ENCODE measurements around the gene SCCPDH.

Gene SCCPDH

GRCh38 chr1:246772686-246773085, 48.5 kb downstream of the SCCPDH start:
- peaks cover 3% of the 10 kb centered on the region for H3K4me1 ChIP-seq (ENCODE audit: control insufficient read depth, insufficient read depth, low read depth, low read length)
- no peak overlapping the region for H2BK15ac ChIP-seq (ENCODE audit: low read depth, poor library complexity, severe bottlenecking)
- H3K23ac ChIP-seq (ENCODE audit: low read length in 2 of 2), result no peak overlapping the region
- whole genome bisulfite sequencing, result 80% methylated on average over 2 of the region's 2 CpGs
- H3K4me2 ChIP-seq (ENCODE audit: low read length, poor library complexity, severe bottlenecking), result no peak overlapping the region
- H3K79me1 ChIP-seq (replicated peaks; ENCODE audit: low read length, poor library complexity, severe bottlenecking), result peaks cover 5% of the 10 kb centered on the region
- H2AK5ac ChIP-seq (ENCODE audit: low read length, severe bottlenecking), result no peak overlapping the region
- no peak overlapping the region for H3K18ac ChIP-seq (ENCODE audit: low read depth in 1 of 2, low read length in 2 of 2)
- no peak for DNase-seq
- no peak overlapping the region for H3K4ac ChIP-seq (ENCODE audit: low read depth in 1 of 2, low read length in 2 of 2)
- no peaks in the 10 kb centered on the region for H3K27me3 ChIP-seq (ENCODE audit: control insufficient read depth in 1 of 2, insufficient read depth in 1 of 2, low read length in 2 of 2)
- peaks cover 33 to 74% of the 10 kb centered on the region in 2 experiments for H3K36me3 ChIP-seq (ENCODE audit: control insufficient read depth in 1 of 2, insufficient read depth in 2 of 2, low read depth in 1 of 2, low read length in 2 of 2)
- H2BK12ac ChIP-seq (ENCODE audit: low read length in 2 of 2), result no peak overlapping the region
- no peak overlapping the region for H4K8ac ChIP-seq (ENCODE audit: low read length)
- H3K9me3 ChIP-seq (ENCODE audit: control insufficient read depth, low read length), result no peaks in the 10 kb centered on the region
- no peak overlapping the region for H4K91ac ChIP-seq (ENCODE audit: low read length)
- H3K9ac ChIP-seq (ENCODE audit: low read length), result no peak overlapping the region
- H3K4me3 ChIP-seq (ENCODE audit: insufficient read depth in 1 of 2, low read depth in 1 of 2, low read length in 2 of 2), result no peak overlapping the region
- no peak overlapping the region for H3K14ac ChIP-seq (ENCODE audit: low read length in 2 of 2)
- no peak overlapping the region for H2BK120ac ChIP-seq (ENCODE audit: low read depth, low read length)
- no peak overlapping the region for H2BK5ac ChIP-seq (ENCODE audit: low read depth, low read length, poor library complexity, severe bottlenecking)
- no peak overlapping the region for H2AFZ ChIP-seq (ENCODE audit: low read depth, low read length)
- no peak overlapping the region for H3K27ac ChIP-seq (ENCODE audit: low read length, poor library complexity, severe bottlenecking)

- Histone ChIP-seq H4K8ac (ENCODE audit: low read length) (no peak overlapping the region), H2AK5ac (ENCODE audit: low read length, severe bottlenecking) (no peak overlapping the region), H3K4ac (ENCODE audit: low read depth in 1 of 2, low read length in 2 of 2) (no peak overlapping the region), H3K27me3 (ENCODE audit: control insufficient read depth in 1 of 2, insufficient read depth in 1 of 2, low read length in 2 of 2) (no peaks in the 10 kb centered on the region), H3K9me3 (ENCODE audit: control insufficient read depth, low read length) (no peaks in the 10 kb centered on the region), H3K18ac (ENCODE audit: low read depth in 1 of 2, low read length in 2 of 2) (no peak overlapping the region), H3K27ac (ENCODE audit: low read length, poor library complexity, severe bottlenecking) (no peak overlapping the region), H2AFZ (ENCODE audit: low read depth, low read length) (no peak overlapping the region), H3K9ac (ENCODE audit: low read length) (no peak overlapping the region), H3K23ac (ENCODE audit: low read length in 2 of 2) (no peak overlapping the region), H4K91ac (ENCODE audit: low read length) (no peak overlapping the region), H3K36me3 (ENCODE audit: control insufficient read depth in 1 of 2, insufficient read depth in 2 of 2, low read depth in 1 of 2, low read length in 2 of 2) (peaks cover 32 to 71% of the 10 kb centered on the region in 2 experiments), H2BK15ac (ENCODE audit: low read depth, poor library complexity, severe bottlenecking) (no peak overlapping the region), H2BK5ac (ENCODE audit: low read depth, low read length, poor library complexity, severe bottlenecking) (no peak overlapping the region), H3K79me1 (replicated peaks; ENCODE audit: low read length, poor library complexity, severe bottlenecking) (peaks cover 5% of the 10 kb centered on the region), H2BK120ac (ENCODE audit: low read depth, low read length) (no peak overlapping the region), H2BK12ac (ENCODE audit: low read length in 2 of 2) (no peak overlapping the region), H3K14ac (ENCODE audit: low read length in 2 of 2) (no peak overlapping the region), H3K4me2 (ENCODE audit: low read length, poor library complexity, severe bottlenecking) (no peak overlapping the region), H3K4me1 (ENCODE audit: control insufficient read depth, insufficient read depth, low read depth, low read length) (peaks cover 3% of the 10 kb centered on the region), H3K4me3 (ENCODE audit: insufficient read depth in 1 of 2, low read depth in 1 of 2, low read length in 2 of 2) (no peak overlapping the region)
- 94% methylated on average over 4 of the region's 4 CpGs for WGBS
- no peak for DNase-seq
These were observed 49.0 kb downstream of the SCCPDH start for GRCh38 chr1:246773213-246773641.

- H4K8ac ChIP-seq (ENCODE audit: low read length), result no peak overlapping the region
- H2AK5ac ChIP-seq (ENCODE audit: low read length, severe bottlenecking), result no peak overlapping the region
- no peak overlapping the region for H4K91ac ChIP-seq (ENCODE audit: low read length)
- peaks cover 3% of the 10 kb centered on the region for H3K4me1 ChIP-seq (ENCODE audit: control insufficient read depth, insufficient read depth, low read depth, low read length)
- H2BK120ac ChIP-seq (ENCODE audit: low read depth, low read length), result no peak overlapping the region
- no peak overlapping the region for H3K4me2 ChIP-seq (ENCODE audit: low read length, poor library complexity, severe bottlenecking)
- no peaks in the 10 kb centered on the region for H3K27me3 ChIP-seq (ENCODE audit: control insufficient read depth in 1 of 2, insufficient read depth in 1 of 2, low read length in 2 of 2)
- no peak overlapping the region for H2BK5ac ChIP-seq (ENCODE audit: low read depth, low read length, poor library complexity, severe bottlenecking)
- H3K9me3 ChIP-seq (ENCODE audit: control insufficient read depth, low read length), result no peaks in the 10 kb centered on the region
- H3K9ac ChIP-seq (ENCODE audit: low read length), result no peak overlapping the region
- no peak overlapping the region for H3K4me3 ChIP-seq (ENCODE audit: insufficient read depth in 1 of 2, low read depth in 1 of 2, low read length in 2 of 2)
- no peak overlapping the region for H3K18ac ChIP-seq (ENCODE audit: low read depth in 1 of 2, low read length in 2 of 2)
- no peak overlapping the region for H3K14ac ChIP-seq (ENCODE audit: low read length in 2 of 2)
- H3K23ac ChIP-seq (ENCODE audit: low read length in 2 of 2), result no peak overlapping the region
- no peak for DNase-seq
- H3K36me3 ChIP-seq (ENCODE audit: control insufficient read depth in 1 of 2, insufficient read depth in 2 of 2, low read depth in 1 of 2, low read length in 2 of 2), result peaks cover 39 to 79% of the 10 kb centered on the region in 2 experiments
- WGBS, result 92% methylated on average over 22 of the region's 23 CpGs
- no peak overlapping the region for H2BK15ac ChIP-seq (ENCODE audit: low read depth, poor library complexity, severe bottlenecking)
- no peak overlapping the region for H2AFZ ChIP-seq (ENCODE audit: low read depth, low read length)
- no peak overlapping the region for H2BK12ac ChIP-seq (ENCODE audit: low read length in 2 of 2)
- peaks cover 5% of the 10 kb centered on the region for H3K79me1 ChIP-seq (replicated peaks; ENCODE audit: low read length, poor library complexity, severe bottlenecking)
- H3K27ac ChIP-seq (ENCODE audit: low read length, poor library complexity, severe bottlenecking), result no peak overlapping the region
- no peak overlapping the region for H3K4ac ChIP-seq (ENCODE audit: low read depth in 1 of 2, low read length in 2 of 2)
These were observed 51.5 kb downstream of the SCCPDH start for GRCh38 chr1:246775531-246776385.

GRCh38 chr1:246776923-246777322, 52.7 kb downstream of the SCCPDH start:
- Histone ChIP-seq H4K91ac (ENCODE audit: low read length) (no peak overlapping the region), H3K36me3 (ENCODE audit: control insufficient read depth in 1 of 2, insufficient read depth in 2 of 2, low read depth in 1 of 2, low read length in 2 of 2) (peaks cover 41 to 74% of the 10 kb centered on the region in 2 experiments), H3K27ac (ENCODE audit: low read length, poor library complexity, severe bottlenecking) (no peak overlapping the region), H3K4me1 (ENCODE audit: control insufficient read depth, insufficient read depth, low read depth, low read length) (peaks cover 6% of the 10 kb centered on the region), H3K4me2 (ENCODE audit: low read length, poor library complexity, severe bottlenecking) (no peak overlapping the region), H3K79me1 (replicated peaks; ENCODE audit: low read length, poor library complexity, severe bottlenecking) (peaks cover 5% of the 10 kb centered on the region), H2BK12ac (ENCODE audit: low read length in 2 of 2) (no peak overlapping the region), H3K9ac (ENCODE audit: low read length) (no peak overlapping the region), H2BK5ac (ENCODE audit: low read depth, low read length, poor library complexity, severe bottlenecking) (no peak overlapping the region), H2AK5ac (ENCODE audit: low read length, severe bottlenecking) (no peak overlapping the region), H3K27me3 (ENCODE audit: control insufficient read depth in 1 of 2, insufficient read depth in 1 of 2, low read length in 2 of 2) (no peaks in the 10 kb centered on the region), H2BK120ac (ENCODE audit: low read depth, low read length) (no peak overlapping the region), H3K18ac (ENCODE audit: low read depth in 1 of 2, low read length in 2 of 2) (no peak overlapping the region), H2AFZ (ENCODE audit: low read depth, low read length) (no peak overlapping the region), H3K9me3 (ENCODE audit: control insufficient read depth, low read length) (no peaks in the 10 kb centered on the region), H3K14ac (ENCODE audit: low read length in 2 of 2) (no peak overlapping the region), H3K4ac (ENCODE audit: low read depth in 1 of 2, low read length in 2 of 2) (no peak overlapping the region), H2BK15ac (ENCODE audit: low read depth, poor library complexity, severe bottlenecking) (no peak overlapping the region), H3K23ac (ENCODE audit: low read length in 2 of 2) (no peak overlapping the region), H4K8ac (ENCODE audit: low read length) (no peak overlapping the region), H3K4me3 (ENCODE audit: insufficient read depth in 1 of 2, low read depth in 1 of 2, low read length in 2 of 2) (no peak overlapping the region)
- WGBS, result 94% methylated on average over 6 of the region's 6 CpGs
- no peak for DNase-seq

Data from mesenchymal stem cell (in vitro differentiated cells and primary cell).